NCI-H446 treated with DMSO at 0.1 percent for 48 hours (cell line): ENCODE data around the gene CDNF.
"Not testable (repeated sequence)": the region's sequence is repeated elsewhere in the genome, so short reads cannot be mapped to it uniquely, and the experiment has no call there.

Experiments
- DNase-seq: peaks from one replicate; lab custom pipeline; 2025; lab: John Stamatoyannopoulos, UW

CDNF gene

GRCh38 chr10:14838582-14839304, 906 bp upstream of the CDNF start:
- no peak for DNase-seq

DNA sequence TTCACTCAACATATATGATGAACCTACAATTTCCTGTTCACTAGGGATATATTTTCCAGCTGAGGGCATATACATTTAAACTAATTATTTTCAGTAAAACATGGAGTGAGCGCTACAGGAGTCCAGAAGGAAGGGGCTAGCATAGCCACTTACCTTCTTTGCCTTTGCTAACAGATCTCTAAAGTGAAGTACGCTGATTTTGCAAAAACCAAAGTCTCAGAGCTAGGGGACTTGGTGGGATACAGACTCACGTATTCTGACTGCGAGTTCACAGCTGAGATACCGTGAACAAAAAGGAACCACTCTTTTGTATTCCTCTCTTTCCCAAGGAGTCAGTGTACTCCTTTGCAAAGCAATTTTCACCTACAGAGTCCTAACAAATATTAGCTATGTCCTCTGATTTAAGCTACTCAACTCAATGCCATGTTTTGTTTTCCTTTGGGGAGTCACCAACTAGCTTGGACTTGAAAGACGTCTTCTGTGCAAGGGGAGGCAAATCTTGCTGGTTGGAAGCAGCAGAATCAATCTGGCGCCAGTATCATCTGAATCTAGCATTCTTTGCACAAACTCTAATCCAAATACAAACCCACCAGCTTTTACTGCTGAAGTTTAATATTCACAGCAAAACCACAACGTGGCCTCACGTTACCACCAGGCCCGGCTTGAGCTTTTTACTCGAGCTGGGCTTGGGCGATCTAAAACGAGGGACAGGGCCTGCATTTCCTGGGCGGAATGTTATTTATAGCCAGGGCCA, 657 bp downstream of the CDNF start:
- DNase-seq, result no peak

DNA sequence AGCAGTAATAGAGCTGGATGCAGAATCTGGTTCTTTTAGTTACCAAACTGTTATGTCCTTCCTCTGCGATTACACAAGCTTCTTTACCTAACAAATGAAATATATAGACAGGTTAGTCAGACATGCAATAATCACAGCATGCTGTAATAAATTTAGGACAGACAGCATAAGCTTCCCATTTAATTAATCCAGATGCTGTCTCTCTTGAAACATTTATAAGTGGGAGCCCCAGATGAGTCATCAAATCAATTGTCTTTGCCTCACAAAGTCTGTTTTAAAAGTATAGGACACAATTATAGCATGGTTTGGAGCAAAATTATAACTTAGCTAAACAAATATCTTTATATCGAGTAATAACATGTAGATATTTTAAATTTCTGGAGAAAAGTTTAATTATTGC, 1.6 kb downstream of the CDNF start:
- no peak for DNase-seq

GRCh38 chr10:14833106-14833505, 4.7 kb downstream of the CDNF start:
- no peak for DNase-seq

DNA sequence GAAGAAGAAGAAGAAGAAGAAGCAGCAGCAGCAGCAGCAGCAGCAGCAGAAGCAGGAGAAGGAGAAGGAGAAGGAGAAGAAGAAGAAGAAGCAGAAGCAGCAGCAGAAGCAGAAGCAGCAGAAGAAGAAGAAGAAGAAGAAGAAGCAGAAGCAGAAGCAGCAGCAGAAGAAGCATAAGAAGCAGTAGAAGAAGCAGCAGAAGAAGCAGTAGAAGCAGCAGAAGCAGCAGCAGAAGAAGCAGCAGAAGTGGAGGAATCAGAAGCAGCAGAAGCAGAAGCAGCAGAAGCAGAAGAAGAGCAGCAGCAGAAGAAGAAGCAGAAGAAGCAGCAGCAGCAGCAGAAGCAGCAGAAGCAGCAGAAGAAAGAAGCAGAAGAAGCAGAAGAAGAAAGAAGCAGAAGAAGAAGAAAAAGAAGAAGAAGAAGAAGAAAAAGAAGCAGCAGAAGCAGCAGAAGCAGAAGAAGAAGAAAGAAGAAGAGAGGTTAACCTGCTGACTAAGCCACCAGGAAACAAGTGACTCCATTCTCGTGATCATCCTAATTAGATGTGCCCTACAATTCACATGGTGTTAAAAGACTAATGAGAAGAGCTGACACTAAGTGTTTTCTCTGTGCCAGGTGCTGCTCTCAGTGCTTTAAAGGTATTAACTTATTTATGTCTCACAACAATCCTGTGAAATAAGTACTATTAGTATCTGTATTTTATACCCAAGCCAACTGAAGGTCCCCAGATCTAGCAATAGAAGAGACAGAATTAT, 11.6 kb downstream of the CDNF start:
- no peak for DNase-seq

GRCh38 chr10:14823966-14824365, 13.9 kb downstream of the CDNF start:
- no peak for DNase-seq

DNA sequence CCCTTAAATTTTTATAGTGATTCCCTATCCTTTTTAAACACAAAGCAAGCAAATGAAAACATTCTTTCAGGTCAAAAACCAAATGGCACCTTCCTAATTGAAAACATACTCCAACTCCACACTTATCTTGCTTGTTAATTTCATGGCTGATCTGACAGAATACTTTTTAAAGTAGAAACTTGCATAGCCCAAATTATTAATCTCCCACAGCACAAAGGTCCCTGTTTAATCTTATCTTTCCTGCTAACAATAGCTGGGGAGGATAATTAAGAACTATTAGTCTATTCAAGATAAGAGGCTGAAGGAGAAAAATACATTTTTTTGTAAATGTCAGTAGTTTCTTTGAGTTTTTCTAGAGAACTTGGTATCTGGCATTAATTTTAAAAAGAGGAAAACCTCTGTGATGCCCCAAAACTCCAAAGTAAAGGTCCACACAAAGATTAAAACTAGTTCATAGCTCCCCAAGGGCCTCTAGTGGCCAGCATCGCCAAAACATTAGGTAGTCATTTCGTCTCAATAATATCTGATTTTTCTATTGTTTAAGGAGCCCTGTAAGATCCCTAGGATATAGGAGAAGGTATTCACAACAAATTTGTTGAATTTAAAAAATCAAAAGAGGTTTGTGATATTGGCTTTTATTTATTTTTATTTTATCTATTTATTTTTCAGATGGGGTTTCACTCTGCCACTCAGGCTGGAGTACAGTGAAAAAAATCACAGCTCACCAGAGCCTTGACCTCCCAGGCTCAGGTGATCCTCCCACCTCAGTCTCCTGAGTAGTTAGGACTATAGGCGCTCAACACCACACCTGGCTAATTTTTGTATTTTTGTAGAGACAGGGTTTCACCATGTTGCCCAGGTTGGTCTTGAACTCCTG, 14.7 kb downstream of the CDNF start:
- no peak for DNase-seq

- DNase-seq, result no peak
Observed at GRCh38 chr10:14821635-14822375, 16.0 kb downstream of the CDNF start.

DNA sequence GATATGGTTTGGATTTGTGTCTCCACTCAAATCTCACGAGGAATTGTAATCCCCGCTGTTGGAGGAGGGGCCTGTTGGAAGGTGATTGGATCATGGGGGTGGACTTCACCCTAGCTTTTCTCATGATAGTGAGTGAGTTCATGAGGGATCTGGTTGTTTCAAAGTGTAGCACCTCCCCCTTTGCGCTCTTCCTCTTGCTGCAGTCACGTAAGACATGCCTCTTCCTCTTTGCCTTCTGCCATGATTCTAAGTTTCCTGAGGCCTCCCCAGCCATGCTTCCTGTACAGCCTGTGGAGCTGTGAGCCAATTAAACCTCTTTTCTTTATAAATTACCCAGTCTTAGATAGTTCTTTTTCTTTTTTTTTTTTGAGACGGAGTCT, 17.1 kb downstream of the CDNF start:
- DNase-seq, result no peak

DNA sequence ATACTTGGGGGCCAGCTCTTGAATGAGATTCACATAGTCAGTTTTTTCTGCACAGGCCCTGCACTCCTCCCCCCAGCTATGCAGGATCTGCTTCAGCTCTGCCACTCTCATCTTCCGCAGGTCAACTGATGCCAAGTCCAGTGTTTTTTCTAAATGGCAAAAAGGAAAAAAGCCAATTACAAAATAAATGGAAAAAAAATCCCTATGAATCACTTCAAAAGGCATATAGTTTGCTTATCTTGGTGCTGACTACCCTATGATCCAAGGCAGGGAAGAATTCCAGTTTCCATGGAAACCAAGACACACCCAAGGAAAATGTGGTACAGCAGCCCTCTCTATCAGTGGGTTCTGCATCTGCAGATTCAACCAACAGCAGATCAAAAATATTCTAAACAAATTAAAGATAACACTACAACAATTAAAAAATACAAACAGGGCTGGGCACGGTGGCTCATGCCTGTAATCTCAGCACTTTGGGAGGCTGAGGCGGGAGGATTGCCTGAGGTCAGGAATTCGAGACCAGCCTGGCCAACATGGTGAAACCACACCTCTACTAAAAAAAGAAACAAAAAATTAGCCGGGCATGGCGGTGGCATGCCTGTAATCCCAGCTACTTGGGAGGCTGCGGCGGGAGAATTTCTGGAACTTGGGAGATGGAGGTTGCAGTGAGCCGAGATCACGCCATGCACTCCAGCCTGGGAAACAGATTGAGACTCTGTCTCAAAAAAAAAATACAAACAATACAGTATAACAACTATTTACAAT, 17.6 kb downstream of the CDNF start:
- DNase-seq, result no peak

GRCh38 chr10:14816717-14817116, 21.1 kb downstream of the CDNF start:
- not testable (repeated sequence) for DNase-seq

DNA sequence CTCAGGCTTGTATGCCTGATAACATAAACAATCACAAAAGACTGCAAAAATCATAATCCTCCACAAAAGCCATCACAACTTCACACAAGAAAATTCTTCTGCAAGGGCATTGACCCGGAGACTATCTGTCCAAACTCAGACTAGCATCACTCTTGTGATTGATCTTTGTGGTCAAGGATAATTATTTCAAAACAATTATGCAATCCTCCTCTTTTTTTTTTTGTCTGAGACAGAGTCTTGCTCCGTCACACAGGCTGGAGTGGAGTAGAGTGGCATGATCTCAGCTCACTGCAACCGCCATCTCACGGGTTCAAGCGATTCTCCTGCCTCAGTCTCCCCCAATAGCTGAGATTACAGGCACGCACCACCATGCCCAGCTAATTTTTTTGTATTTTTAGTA, 22.2 kb downstream of the CDNF start:
- no peak for DNase-seq

- DNase-seq, result no peak
Observed at GRCh38 chr10:14812271-14812670, 25.6 kb downstream of the CDNF start.

GRCh38 chr10:14810969-14811953, 26.6 kb downstream of the CDNF start:
- no peak for DNase-seq

DNA sequence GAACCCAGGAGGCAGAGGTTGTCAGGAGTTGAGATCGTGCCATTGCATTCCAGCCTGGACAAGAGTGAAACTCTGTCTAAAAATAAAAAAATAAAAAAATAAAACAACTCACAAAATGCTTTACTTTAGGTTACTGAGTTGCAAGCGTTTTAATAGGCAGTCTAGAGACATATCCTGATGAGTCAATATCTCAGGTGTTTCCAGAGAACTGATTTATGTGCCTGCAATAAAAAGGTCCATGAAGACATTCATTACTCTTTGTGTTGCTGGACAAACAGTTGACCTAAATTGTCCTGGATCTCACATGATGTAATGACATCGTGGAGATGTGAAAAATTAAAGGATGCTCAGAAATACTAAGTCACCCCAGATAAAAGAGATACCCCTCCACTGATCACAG, 31.5 kb downstream of the CDNF start:
- no peak for DNase-seq

- DNase-seq, result no peak
Observed at GRCh38 chr10:14803827-14804226, 34.0 kb downstream of the CDNF start.

DNA sequence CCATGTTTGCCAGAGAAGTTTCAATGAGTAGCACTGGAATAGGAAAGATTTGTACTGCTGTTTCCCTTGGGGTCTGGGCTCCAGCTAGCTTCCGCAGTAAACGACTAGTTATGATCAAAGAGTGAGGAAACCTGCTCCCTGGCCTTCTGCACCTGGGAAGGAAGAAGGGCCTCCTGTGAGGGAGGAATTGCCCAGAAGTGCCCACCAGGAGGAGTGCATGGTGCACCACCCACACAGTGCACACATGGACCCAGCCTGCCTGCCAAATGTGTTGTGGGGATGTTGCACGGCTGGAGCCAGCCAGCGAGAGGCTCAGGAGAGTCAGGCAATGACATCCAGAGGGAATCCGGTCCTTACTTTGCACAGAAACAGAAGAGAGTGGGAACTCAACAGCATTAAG, 36.1 kb downstream of the CDNF start:
- DNase-seq, result no peak

DNA sequence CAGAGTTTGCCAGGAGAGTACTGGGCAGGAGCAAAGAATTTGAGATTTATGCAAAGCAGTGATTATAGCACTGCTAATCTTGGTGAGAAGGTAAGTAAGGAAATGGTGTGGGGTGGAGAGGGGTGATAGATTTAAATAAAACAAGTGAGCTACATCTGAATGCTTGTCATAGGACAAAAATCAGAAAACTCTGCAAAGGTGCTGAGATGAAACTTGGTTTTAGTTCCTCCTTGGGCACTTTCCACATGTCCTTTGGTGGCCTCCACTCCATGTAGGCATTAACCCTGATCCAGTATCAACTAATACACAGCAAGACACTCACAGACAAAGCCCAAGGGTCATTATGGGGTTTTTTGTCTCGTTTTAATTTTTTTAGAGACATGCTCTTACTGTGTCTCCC, 37.4 kb downstream of the CDNF start:
- no peak for DNase-seq

GRCh38 chr10:14798636-14799035, 39.2 kb downstream of the CDNF start:
- DNase-seq, result no peak
